Ovary (tissue), 9 donors: ENCODE measurements around the gene GPR157. TPM values are rescaled to one million over a fixed set of nuclear protein-coding genes. Genes with fewer than 3 reads are reported as not detected.

Experiments
- DNase-seq, 5 donors: peaks; one replicate each; pipeline ENCODE4 v3.0.0-alpha.2; 2019 to 2020
- H3K27ac ChIP-seq, 2 donors: fragments of 200-600 bp; one replicate each; pipeline versions ENCODE4 v1.5.1 to v1.8.0; 2019 to 2022
- H3K27me3 ChIP-seq: fragments of 200-600 bp; one replicate; pipeline ENCODE4 v1.8.0; 2022
- H3K36me3 ChIP-seq: fragments of 200-600 bp; sonication (generic); one replicate; pipeline ENCODE4 v1.5.1; 2019
- H3K4me1 ChIP-seq: one replicate; pipeline ENCODE4 v1.8.1; 2013; ENCODE audit warnings: mild to moderate bottlenecking, moderate library complexity; ENCODE audit not compliant: insufficient read depth
- H3K4me3 ChIP-seq: fragments of 200-600 bp; sonication (generic); one replicate; pipeline ENCODE4 v1.5.1; 2017
- H3K9me3 ChIP-seq, 2 donors: fragments of 200-600 bp in 1 of 2; sonication (generic) in 1 of 2; one replicate each; pipeline versions ENCODE4 v1.5.1 to v1.8.1; 2013 to 2019; ENCODE audit warnings: mild to moderate bottlenecking in 1 of 2, moderate library complexity in 1 of 2
- CTCF ChIP-seq, 3 donors: fragments of 450-650 bp in 2 of 3; fragments of 200-600 bp in 1 of 3; IDR thresholded peaks; one replicate each; pipeline versions ENCODE4 v1.5.1 to v1.8.0; 2016 to 2022; ENCODE audit warnings: antibody characterized with exemption in 3 of 3, mild to moderate bottlenecking in 1 of 3
- EP300 ChIP-seq: sonication (generic); formaldehyde crosslinking; IDR thresholded peaks from one replicate; pipeline ENCODE4 v1.6.1; 2017; ENCODE audit warnings: antibody characterized with exemption
- POLR2A ChIP-seq: fragments of 450-650 bp; IDR thresholded peaks from one replicate; pipeline ENCODE4 v1.6.1; 2017; ENCODE audit warnings: antibody characterized with exemption, mild to moderate bottlenecking, moderate library complexity
- WGBS, 3 donors: extraction: QIAGEN DNeasy Blood & Tissue Kit in 1 of 3; methylation state at CpG; one replicate each; pipeline versions ENCODE4 v1.1.5 to v1.1.7; 2013 to 2017; 5-methylcytosine and 5-hydroxymethylcytosine counted together
- intact Hi-C, 4 donors: fragments of 100-400 bp; cut with DNase I; formaldehyde crosslinking; loops; one replicate each; pipeline versions ENCODE4 v1.11.0 to v1.15.1; 2022 to 2023
- polyA plus RNA-seq, 2 donors: library from polyadenylated mRNA; stranded (reverse); fragments of 200-250 nt in 1 of 2; fragments of 350-450 nt in 1 of 2; fragmentation: Illumina TruSeq in 1 of 2; extraction: RNeasy Lipid Tissue Mini Kit (QIAGEN cat#74804) in 1 of 2; gene quantifications; one replicate each; pipeline ENCODE4 v1.2.3, GENCODE V29; 2013 to 2014
- total RNA-seq, 7 donors: library from RNA; depleted of rRNA in 2 of 7; stranded (reverse); fragments of >200 nt in 2 of 7; fragmentation: NEBNext Ultra II Directional in 3 of 7; extraction: Animal tissue kit (Norgen Biotek cat#: 25700) in 3 of 7; gene quantifications; one replicate each; pipeline versions ENCODE4 v1.1.0 to v1.2.4, GENCODE V29; 2016 to 2023
- donor health status: DM: no; HTN: no; CAD: no; lungs with moderate emphysema.
- donor health status: DM: no; HTN: no; CAD: no.
- donor health status: Bipolar disorder and iron deficiency.
- donor health status: DM: yes; HTN: yes; CAD: no.
- donor health status: DM: no; HTN: no; CAD: no.
- donor health status: DM: yes; HTN: yes; CAD: no.

The GPR157 gene
- total and polyA plus RNA-seq, 9 donors, result 3.1 to 17.8 (median 8.6) TPM

GRCh38 chr1:9169601-9170137 is 40.8 kb upstream of the GPR157 start:
- 96 to 98% (median 97%) methylated on average over 10 of the region's 10 CpGs for WGBS, 3 donors
- Histone ChIP-seq H3K36me3 (no peaks in the 10 kb centered on the region), H3K27ac (no peak overlapping the region), H3K9me3 (no peaks in the 10 kb centered on the region), H3K4me1 (no peaks in the 10 kb centered on the region), H3K27me3 (no peaks in the 10 kb centered on the region), H3K4me3 (no peak overlapping the region)
- DNase-seq, result no peak
- TF ChIP-seq CTCF (IDR thresholded peaks at IDR 0.05) (no peak), POLR2A (no peak), EP300 (no peak)
- intact Hi-C loops, result no loop called here

- Histone ChIP-seq H3K27me3 (no peaks in the 10 kb centered on the region), H3K4me3 (no peak overlapping the region), H3K4me1 (peaks cover 9% of the 10 kb centered on the region), H3K9me3 (no peaks in the 10 kb centered on the region), H3K36me3 (no peaks in the 10 kb centered on the region), H3K27ac (no peak overlapping the region)
- no peak for TF ChIP-seq POLR2A
- no peak for TF ChIP-seq EP300
- TF ChIP-seq CTCF (IDR thresholded peaks at IDR 0.05), result no peak
- intact Hi-C loops, result no loop called here
- WGBS, 3 donors, result 94 to 99% (median 97%) methylated on average over 2 of the region's 2 CpGs
- no peak for DNase-seq
These were observed 38.7 kb upstream of the GPR157 start for GRCh38 chr1:9167638-9168037.

GRCh38 chr1:9166289-9167235 is 37.7 kb upstream of the GPR157 start:
- Histone ChIP-seq H3K27ac (no peak overlapping the region), H3K4me1 (peaks cover 11% of the 10 kb centered on the region), H3K9me3 (no peaks in the 10 kb centered on the region), H3K27me3 (no peaks in the 10 kb centered on the region), H3K36me3 (no peaks in the 10 kb centered on the region), H3K4me3 (no peak overlapping the region)
- 85 to 88% (median 86%) methylated on average over 27 of the region's 27 CpGs for WGBS, 3 donors
- TF ChIP-seq EP300 (no peak), POLR2A (no peak), CTCF (IDR thresholded peaks at IDR 0.05) (no peak)
- intact Hi-C loops, result no loop called here
- no peak for DNase-seq

GRCh38 chr1:9165396-9165795 is 36.5 kb upstream of the GPR157 start:
- H3K27me3 ChIP-seq, result no peaks in the 10 kb centered on the region
- H3K27ac ChIP-seq, result no peak overlapping the region
- peaks cover 13% of the 10 kb centered on the region for H3K4me1 ChIP-seq
- intact Hi-C loops, result no loop called here
- no peak overlapping the region for H3K4me3 ChIP-seq
- no peak for DNase-seq
- WGBS, 3 donors, result 85 to 94% (median 90%) methylated on average over 7 of the region's 7 CpGs
- TF ChIP-seq CTCF (IDR thresholded peaks at IDR 0.05) (no peak), POLR2A (no peak)
- no peaks in the 10 kb centered on the region for H3K36me3 ChIP-seq
- H3K9me3 ChIP-seq, result no peaks in the 10 kb centered on the region
